ENCODE measurements around the gene ASB1. TPM values are rescaled to one million over a fixed set of nuclear protein-coding genes. Genes with fewer than 3 reads are reported as not detected.
A peak's percentile ranks its signal among the peaks of the same experiment; 100 is the strongest.

The ASB1 gene
- total RNA-seq, 2 donors from 2014 or later: 6.6 to 9.9 TPM

- no peak for DNase-seq
Observed at GRCh38 chr2:238422940-238423339, 3.8 kb upstream of the ASB1 start.

GRCh38 chr2:238423561-238424312 lies 3.0 kb upstream of the ASB1 start:
- H3K9me3 ChIP-seq: no peaks in the 10 kb centered on the region
- no peak for TF ChIP-seq CTCF (IDR thresholded peaks at IDR 0.05)
- TF ChIP-seq POLR2A (IDR thresholded peaks at IDR 0.05): no peak
- no peak for DNase-seq
- H3K27me3 ChIP-seq: no peaks in the 10 kb centered on the region
- H3K36me3 ChIP-seq (replicated peaks in 1 of 2; ENCODE audit: insufficient read depth in 1 of 2, low read depth in 2 of 2): no peaks in the 10 kb centered on the region
- H3K4me1 ChIP-seq: peaks cover 22% of the 10 kb centered on the region
- intact Hi-C loops (cut with DNase I): no loop called here
- no peak overlapping the region for H3K4me3 ChIP-seq
- WGBS, 2 donors: 74 to 75% methylated on average over 5 to 9 of the region's 9 CpGs
- H3K27ac ChIP-seq: no peak overlapping the region
- no peak for ATAC-seq

More at GRCh38 chr2:238422940-238423339, 3.8 kb upstream of the ASB1 start:
- Histone ChIP-seq H3K36me3 (replicated peaks in 1 of 2; ENCODE audit: insufficient read depth in 1 of 2, low read depth in 2 of 2) (no peaks in the 10 kb centered on the region), H3K4me3 (no peak overlapping the region), H3K27ac (no peak overlapping the region), H3K27me3 (no peaks in the 10 kb centered on the region), H3K9me3 (no peaks in the 10 kb centered on the region), H3K4me1 (peaks cover 14% of the 10 kb centered on the region)
- ATAC-seq: no peak
- WGBS, 2 donors: 96 to 100% methylated on average over 1 to 7 of the region's 7 CpGs
- intact Hi-C loops (cut with DNase I): no loop called here
- TF ChIP-seq POLR2A (IDR thresholded peaks at IDR 0.05) (no peak), CTCF (IDR thresholded peaks at IDR 0.05) (no peak)

- Histone ChIP-seq H3K4me3 (no peak overlapping the region), H3K9me3 (no peaks in the 10 kb centered on the region), H3K27me3 (no peaks in the 10 kb centered on the region), H3K4me1 (peaks cover 23% of the 10 kb centered on the region), H3K36me3 (replicated peaks in 1 of 2; ENCODE audit: insufficient read depth in 1 of 2, low read depth in 2 of 2) (no peaks in the 10 kb centered on the region), H3K27ac (no peak overlapping the region)
- no peak for ATAC-seq
- WGBS, 2 donors: 82 to 88% methylated on average over 3 of the region's 3 CpGs
- TF ChIP-seq CTCF (IDR thresholded peaks at IDR 0.05): no peak
- TF ChIP-seq POLR2A (IDR thresholded peaks at IDR 0.05): no peak
- no peak for DNase-seq
- intact Hi-C loops (cut with DNase I): no loop called here
Observed at GRCh38 chr2:238424313-238424700, 2.4 kb upstream of the ASB1 start.

GRCh38 chr2:238425505-238425978 lies 1.2 kb upstream of the ASB1 start:
- no peaks in the 10 kb centered on the region for H3K36me3 ChIP-seq (replicated peaks in 1 of 2; ENCODE audit: insufficient read depth in 1 of 2, low read depth in 2 of 2)
- intact Hi-C loops (cut with DNase I): no loop called here
- peaks cover 23% of the 10 kb centered on the region for H3K4me1 ChIP-seq
- TF ChIP-seq POLR2A (IDR thresholded peaks at IDR 0.05) (no peak), CTCF (IDR thresholded peaks at IDR 0.05) (no peak)
- WGBS, 2 donors: 40 to 44% methylated on average over 12 to 16 of the region's 16 CpGs
- peak overlapping the region; percentile 70 to 93 (median 80) for H3K27ac ChIP-seq
- DNase-seq (peak in 1 of 4 donors; percentile 23), ATAC-seq (no peak)
- no peaks in the 10 kb centered on the region for H3K27me3 ChIP-seq
- H3K4me3 ChIP-seq: no peak overlapping the region
- H3K9me3 ChIP-seq: no peaks in the 10 kb centered on the region

Measured in body of pancreas (tissue), 4 donors.